ENCODE measurements around the gene LYRM2.

Gene LYRM2

DNA sequence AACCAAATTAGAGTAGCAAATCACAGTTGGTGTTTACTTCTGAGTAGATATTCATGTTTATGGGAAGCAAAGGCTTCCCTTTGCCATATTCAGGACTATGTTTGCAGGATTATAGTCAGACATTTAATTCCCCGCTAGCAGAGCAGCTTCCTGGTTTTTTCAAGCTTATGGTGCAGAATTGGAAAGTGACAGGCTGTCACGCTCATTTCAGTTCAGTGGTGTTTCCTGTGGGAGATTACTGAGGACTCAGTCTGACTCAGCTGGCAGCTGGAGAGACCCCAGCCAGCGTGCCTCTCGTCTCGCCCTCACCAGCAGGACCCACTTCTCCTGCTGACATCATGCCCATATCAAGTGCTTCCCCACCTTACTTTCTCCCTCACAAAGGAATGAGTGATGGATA is 85.1 kb downstream of the LYRM2 start:
- no peak for DNase-seq

GRCh38 chr6:89547281-89547680 is 91.3 kb downstream of the LYRM2 start:
- no peak for DNase-seq

GRCh38 chr6:89542866-89543265 is 95.7 kb downstream of the LYRM2 start:
- DNase-seq = no peak

- DNase-seq = no peak
These were observed 96.3 kb downstream of the LYRM2 start for GRCh38 chr6:89542081-89542857.

DNA sequence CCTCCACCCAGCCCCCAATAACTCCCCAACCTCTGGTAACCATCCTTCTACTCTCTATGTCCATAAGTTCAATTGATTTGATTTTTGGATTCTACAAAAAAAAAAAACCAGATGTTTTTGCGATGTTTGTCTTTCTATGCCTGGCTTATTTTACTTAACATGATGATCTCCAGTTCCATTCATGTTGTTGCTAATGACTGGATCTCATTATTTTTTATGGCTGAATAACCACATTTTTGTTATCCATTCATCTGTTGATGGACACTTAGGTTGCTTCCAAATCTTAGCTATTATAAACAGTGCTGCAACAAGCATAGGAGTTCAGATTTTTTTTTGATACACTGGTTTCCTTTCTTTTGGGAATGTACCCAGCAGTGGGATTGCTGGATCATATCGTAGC is 98.8 kb downstream of the LYRM2 start:
- DNase-seq = no peak

DNA sequence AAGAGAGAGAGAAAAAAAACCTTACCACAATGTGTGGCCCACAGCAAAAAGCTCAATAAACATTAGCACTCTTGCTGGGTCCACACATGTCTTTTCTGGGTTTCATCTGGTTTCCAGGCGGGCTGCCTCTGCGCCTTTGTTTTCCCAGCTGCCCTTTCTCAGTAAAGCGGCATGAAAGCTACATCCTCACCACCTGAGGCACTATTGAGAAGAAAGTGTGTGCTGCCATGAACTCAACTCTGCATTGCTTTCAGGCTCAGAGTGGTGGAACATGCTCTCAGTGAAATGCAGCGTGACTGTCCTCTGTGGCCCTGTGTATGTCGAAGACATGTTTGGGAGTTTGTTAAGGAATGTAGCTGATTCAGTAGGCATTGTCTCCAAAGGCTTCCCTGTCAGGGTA is 102.3 kb downstream of the LYRM2 start:
- DNase-seq = no peak

GRCh38 chr6:89530982-89531381 is 107.6 kb downstream of the LYRM2 start:
- no peak for DNase-seq

DNA sequence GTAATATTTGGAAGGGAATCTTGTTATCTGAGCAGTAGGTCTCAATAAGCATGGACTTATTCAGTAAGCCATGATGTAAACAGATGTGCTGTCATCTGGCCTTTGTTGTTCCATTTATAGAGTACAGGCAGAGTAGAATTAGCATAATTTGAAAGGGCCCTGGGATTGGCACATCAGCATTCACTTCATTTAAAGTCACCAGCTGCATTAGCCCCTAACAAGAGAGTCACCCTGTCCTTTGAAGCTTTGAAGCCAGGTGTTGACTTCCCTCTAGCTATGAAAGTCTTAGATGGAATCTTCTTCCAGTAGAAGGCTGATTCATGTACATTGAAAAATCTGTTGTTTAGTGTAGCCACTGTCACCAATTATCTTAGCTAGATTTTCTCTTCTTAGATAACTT is 109.7 kb downstream of the LYRM2 start:
- no peak for DNase-seq

DNA sequence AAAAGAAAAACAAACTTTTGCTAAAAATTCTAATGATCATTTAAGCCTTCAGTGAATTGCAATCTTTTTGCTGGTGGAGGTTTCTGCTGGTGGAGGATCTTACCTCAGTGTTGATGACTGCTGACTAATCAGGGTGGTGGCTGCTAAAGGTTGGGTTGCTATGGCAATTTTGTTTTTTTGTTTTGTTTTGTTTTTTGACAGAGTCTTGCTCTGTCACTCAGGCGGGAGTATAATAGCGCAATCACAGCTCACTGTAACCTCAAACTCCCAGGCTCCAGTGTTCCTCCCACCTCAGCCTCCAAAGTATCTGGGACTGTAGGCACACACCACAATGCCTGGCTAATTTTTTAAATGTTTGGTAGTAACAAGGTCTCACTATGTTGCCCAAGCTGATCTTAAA is 110.9 kb downstream of the LYRM2 start:
- no peak for DNase-seq

- DNase-seq = no peak
These were observed 112.0 kb downstream of the LYRM2 start for GRCh38 chr6:89526563-89526869.

GRCh38 chr6:89525786-89526562 is 112.6 kb downstream of the LYRM2 start:
- DNase-seq = no peak

- DNase-seq = no peak
These were observed 115.8 kb downstream of the LYRM2 start for GRCh38 chr6:89522778-89523177.

DNA sequence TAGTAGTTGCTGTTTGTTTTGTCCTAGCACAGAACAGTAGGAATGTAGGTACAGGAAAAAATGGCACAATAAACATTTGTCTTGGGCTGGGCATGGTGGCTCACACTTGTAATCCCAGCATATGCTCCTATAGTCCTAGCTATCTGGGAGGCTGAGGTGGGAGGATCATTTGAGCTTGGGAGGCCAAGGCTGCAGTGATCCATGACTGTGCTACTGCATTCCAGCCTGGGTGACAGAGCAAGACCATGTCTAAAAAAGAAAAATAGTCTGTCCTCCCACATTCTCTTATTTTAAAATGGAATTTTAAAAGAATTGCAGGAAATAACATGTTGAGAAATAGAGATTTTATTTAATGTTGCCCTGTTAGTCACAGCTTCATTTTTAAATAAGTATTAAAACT is 117.8 kb downstream of the LYRM2 start:
- no peak for DNase-seq

DNA sequence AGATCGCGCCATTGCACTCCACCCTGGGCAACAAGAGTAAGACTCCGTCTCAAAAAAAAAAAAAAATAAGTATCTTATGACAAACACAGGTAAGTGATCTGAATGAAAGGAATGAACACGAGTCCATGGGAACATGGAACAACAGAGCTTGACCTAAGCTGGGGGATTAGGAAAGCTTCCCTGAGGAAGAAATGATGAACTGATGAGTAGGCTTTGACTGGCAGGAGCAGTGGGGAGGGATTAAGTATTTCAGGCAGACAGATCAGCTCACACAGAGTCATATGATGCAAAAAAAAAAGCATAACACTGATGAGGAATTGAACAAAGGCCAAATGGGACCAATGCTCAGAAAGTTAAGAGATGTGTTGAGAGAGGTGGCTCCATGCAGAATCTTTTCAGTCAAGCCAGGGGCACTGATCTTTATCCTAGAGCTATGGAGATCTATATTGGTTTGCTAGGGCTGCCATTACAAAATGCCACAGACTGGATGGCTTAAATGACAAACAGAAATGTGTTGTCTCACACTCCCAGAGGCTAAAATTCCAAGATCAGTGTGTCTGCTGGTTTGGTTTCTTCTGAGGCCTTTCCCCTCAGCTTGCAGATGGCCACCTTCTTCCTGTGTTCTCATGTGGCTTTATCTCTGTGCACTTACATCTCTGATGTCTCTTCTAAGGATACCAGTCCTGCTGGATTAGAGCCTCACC is 120.0 kb downstream of the LYRM2 start:
- no peak for DNase-seq

All from NCI-H1694 (cell line).